GM18909 (cell line): ENCODE data around the gene BACH2.
"Not testable (repeated sequence)": the region's sequence is repeated elsewhere in the genome, so short reads cannot be mapped to it uniquely, and the experiment has no call there.

Experiments
- ATAC-seq: cut with Tn5 transposase; IDR thresholded peaks from one replicate; pipeline ENCODE4 v1.9.1; 2021; ENCODE audit warnings: mild to moderate bottlenecking; ENCODE audit not compliant: unreplicated experiment, poor library complexity

The BACH2 gene

DNA sequence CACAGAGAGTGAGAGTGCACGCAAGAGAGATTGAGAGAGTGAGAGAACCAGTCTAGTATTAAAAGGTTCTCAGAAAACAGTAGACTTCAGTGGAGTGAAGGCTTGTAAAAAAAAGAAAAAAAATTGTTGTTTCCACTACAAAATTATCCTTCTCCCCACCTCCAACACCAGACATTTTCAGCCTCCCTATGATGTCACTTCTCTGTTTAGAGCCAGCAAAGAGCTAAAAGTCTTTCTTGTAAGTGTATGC, 77.8 kb downstream of the BACH2 start:
- peak; percentile 24 for ATAC-seq

DNA sequence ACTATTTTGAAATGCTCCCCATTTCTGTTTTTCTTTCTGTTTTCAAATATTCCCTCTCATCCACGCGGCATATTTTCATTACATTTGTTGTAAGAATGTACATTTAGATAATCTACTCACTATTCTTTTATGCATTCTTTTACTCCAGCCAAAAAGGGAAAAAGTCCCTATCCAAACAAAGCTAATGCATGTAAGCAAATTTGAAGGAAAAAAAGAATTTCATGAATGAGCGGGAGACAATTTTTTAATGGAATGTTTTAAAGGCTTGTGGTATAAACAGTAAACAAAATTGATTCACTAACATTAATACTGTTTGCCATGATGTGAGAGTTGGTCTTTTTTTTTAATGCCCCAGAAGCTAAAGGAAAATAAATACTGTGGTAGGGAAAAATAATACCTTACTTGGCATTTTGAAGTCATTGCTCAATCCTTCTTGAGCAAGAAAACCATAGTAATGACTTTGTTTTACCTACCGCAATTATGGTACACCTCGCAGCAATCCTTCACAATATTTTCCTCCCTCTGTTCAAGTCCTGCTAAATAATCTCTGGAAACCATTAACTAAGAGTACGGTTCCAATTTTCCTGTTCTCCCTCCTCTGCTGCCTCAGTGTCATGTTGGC, 79.0 kb downstream of the BACH2 start:
- no peak for ATAC-seq

GRCh38 chr6:90216072-90216977, 80.3 kb downstream of the BACH2 start:
- ATAC-seq = peak; percentile 72

- no peak for ATAC-seq
These were observed 81.7 kb downstream of the BACH2 start for GRCh38 chr6:90214966-90215365.

DNA sequence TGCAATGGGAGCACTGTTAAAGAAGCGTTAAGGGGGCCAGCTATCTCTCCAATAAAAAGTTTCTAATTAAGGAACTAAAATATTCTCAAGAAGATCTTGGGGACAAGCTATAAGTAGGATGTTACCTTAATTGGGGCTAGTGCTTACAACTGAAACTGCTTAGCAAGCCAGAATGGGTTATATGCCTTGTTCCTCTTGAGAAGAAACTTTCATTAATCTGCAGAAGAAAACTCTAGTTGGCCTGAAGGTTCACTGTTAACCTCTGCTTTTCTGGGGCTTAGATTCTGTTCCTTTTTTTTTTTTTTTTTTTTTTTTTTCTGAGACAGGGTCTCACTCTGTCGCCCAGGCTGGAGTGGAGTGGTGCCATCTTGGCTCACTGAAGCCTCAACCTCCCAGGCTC, 82.2 kb downstream of the BACH2 start:
- no peak for ATAC-seq

- no peak for ATAC-seq
These were observed 84.4 kb downstream of the BACH2 start for GRCh38 chr6:90212274-90212673.

DNA sequence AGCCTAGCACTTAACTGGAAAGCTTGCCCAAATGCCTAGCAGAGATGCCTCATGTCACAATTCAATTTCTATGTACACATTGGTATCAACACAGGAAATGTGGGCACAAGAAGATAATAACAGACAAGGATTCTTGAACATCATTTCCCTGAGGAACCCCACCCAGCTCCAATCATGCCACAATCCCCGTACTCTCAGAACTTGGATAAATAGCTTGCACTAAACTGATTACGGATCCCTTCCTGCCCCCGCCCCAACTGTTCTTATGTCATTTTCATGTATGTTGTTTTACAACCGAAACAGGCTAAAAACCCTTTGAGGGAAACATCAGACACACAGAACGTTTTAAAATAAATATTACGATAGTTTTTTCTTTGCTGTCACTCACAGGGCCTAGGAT, 87.1 kb downstream of the BACH2 start:
- no peak for ATAC-seq

- not testable (repeated sequence) for ATAC-seq
These were observed 88.0 kb downstream of the BACH2 start for GRCh38 chr6:90208690-90209089.

DNA sequence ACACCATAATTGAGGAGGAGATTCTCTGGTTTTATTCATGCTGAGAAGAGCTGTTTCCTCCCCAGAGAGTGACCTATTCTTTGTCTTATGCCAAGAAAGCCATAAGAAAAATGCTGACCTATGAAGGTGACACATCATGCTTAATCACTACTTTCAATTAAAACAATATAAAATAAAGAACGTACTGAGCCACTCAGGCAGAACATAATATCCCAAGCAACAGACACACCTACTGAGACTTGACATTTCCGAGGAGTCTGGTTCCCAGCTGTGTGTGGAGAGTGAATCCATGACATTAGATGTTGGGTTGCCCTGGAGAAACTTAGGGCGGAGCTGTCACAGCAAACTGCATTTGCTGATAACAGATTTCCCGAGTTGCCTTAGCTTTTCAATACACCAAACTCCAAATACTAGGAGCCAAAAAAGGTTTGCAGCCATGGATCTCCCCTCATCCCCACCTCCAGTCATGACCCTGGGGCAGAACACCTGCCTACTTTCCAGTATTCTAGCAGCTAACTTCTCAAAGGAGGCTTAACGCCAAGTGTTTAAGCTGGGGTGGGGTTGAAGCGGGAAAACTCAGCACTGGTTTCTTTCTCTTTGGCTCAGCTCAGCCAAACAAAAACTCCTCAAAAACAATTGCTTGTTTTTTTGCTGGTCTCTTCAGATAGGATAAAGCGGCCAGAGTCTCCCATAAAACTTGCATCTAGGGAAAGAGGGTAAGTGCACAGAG, 92.2 kb downstream of the BACH2 start:
- ATAC-seq = no peak

DNA sequence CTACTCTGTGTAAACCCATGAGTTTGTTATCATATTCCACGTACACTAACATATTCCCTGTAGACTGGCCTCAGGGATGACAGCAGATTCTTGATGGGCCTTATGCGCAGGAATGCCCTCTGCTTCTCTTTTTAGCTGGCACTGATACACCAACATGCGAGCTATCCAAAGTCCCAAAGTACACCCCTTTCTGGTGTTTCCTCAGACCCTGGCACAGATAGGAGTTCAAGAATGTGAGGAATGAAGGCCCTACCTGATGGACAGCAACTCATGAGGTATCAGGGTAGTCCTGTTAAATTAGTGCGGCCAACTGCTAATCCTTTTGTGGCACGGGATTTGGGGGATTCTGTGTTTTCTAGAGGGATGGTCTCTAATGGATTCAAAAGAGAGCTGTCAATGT, 93.0 kb downstream of the BACH2 start:
- no peak for ATAC-seq

DNA sequence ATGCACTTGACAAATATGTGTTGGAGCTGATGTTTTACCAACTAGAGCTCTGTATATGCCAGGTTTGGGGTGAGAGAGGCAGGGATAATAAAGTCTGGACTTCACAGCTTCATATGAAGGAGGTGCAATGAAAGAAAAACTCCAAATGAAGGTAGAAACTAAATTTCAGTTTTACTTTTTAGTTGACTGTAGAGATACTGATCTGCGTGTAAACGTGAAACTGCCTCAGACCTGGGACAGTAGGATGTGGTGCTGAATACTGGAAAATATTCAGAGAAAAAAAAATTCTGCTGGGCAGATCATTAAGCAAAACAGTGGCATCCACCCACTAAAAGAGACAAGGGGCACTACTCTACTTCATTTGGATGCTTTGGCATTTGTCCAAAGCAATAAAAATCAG, 94.5 kb downstream of the BACH2 start:
- ATAC-seq = no peak

DNA sequence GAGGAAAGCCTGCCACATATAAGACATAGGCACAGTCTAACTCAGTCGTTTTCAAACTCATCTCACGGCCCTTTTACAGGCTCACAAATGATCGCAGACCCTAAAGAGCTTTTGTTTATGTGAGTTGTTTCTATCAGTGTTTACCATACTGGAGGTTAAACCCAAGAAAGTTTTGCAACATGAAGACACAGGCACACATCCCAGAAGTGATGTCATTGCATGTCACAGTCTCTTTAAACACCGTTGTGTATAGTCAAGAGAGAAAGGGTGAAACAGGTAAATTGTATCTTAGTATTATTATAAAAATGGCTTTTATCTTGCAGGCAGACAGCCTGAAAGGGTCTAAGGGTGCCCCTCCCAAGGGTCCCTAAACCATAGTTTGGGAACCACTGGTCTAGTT, 96.7 kb downstream of the BACH2 start:
- no peak for ATAC-seq

DNA sequence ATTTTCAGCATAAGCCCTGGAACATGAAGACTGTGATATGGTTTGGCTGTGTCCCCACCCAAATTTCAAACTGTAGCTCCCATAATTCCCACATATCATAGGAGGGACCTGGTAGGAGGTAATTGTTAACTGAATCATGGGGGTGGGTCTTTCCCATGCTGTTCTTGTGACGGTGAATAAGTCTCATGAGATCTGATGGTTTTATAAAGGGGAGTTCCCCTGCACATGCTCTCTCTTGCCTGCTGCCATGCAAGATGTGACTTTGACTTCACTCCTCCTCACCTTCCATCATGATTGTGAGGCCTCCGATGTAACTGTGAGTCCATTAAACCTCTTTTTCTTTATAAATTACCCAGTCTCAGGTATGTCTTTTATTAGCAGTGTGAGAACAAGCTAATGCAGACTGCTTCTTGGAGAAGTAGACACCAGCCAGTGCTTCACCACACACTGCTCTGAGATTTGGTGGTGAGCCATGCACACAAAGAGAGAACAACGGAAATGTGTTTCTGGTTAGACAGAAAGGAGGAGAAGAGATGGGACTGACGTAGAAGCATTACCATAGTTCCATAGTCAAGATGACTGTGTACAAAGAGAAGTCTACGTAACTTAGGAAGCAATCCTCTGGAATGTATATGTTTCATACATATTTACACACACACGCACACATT, 97.8 kb downstream of the BACH2 start:
- ATAC-seq = no peak

DNA sequence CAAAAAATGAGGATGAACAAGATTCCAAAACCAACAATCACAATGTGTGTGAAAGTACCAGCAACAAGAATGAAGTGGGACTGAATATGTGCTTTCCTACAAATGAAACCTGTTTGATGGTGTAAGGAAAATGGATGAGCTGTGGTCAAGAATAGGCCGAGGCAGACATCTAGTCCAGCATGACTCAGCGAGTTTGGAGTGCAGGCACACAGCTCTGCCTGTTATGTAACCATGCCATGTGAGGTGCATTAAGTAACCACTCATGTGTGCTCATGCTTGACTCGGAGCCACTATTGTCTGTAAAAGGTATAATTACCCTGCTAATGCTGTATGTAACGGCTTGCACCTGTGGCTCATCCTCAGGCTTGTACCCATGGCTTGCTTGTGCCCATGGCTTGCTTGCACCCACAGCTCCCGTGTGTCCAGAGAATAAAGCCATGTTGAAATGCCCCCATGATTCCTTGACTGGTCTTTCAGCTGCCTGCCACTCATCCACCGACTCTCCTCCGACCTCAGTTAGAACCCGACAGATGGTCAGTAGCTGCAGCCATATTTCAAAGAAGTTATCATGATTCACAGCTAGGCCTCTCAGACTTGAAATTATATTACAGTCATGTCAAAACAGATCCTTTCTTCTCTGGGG, 98.7 kb downstream of the BACH2 start:
- ATAC-seq = no peak

GRCh38 chr6:90195094-90195829, 101.4 kb downstream of the BACH2 start:
- ATAC-seq = no peak

- no peak for ATAC-seq
These were observed 102.2 kb downstream of the BACH2 start for GRCh38 chr6:90194371-90194841.

GRCh38 chr6:90193359-90193758, 103.3 kb downstream of the BACH2 start:
- ATAC-seq = no peak

GRCh38 chr6:90192857-90193256, 103.8 kb downstream of the BACH2 start:
- no peak for ATAC-seq

- peak; percentile 51 for ATAC-seq
These were observed 105.8 kb downstream of the BACH2 start for GRCh38 chr6:90190752-90191395.
